Esophagus muscularis mucosa (tissue), 4 donors: ENCODE results near the gene PROCA1. TPM values are rescaled to one million over a fixed set of nuclear protein-coding genes. Genes with fewer than 3 reads are reported as not detected.
"Not testable (repeated sequence)": the region's sequence is repeated elsewhere in the genome, so short reads cannot be mapped to it uniquely, and the experiment has no call there.

Source experiments
- DNase-seq: peaks from one replicate; pipeline ENCODE4 v3.0.0-alpha.2; 2017; ENCODE audit errors: extremely low spot score
- H3K27ac ChIP-seq, 4 donors: fragments of 200-600 bp; sonication (generic); replicated peaks in 1 of 4; 1 replicate in 3 of 4; 2 replicates in 1 of 4; pipeline ENCODE4 v1.5.1; 2016 to 2019; ENCODE audit warnings: mild to moderate bottlenecking in 1 of 4
- H3K27me3 ChIP-seq, 4 donors: fragments of 200-600 bp; sonication (generic); one replicate each; pipeline versions ENCODE4 v1.5.1 to v1.6.0; 2016 to 2019
- H3K36me3 ChIP-seq, 4 donors: fragments of 200-600 bp; sonication (generic); one replicate each; pipeline ENCODE4 v1.5.1; 2016 to 2019
- H3K4me1 ChIP-seq, 4 donors: fragments of 200-600 bp; sonication (generic); one replicate each; pipeline ENCODE4 v1.5.1; 2016 to 2019
- H3K4me3 ChIP-seq, 4 donors: fragments of 200-600 bp; sonication (generic); 1 replicate in 2 of 4; 2 replicates in 2 of 4; pipeline ENCODE4 v1.5.1; 2016 to 2019; ENCODE audit warnings: mild to moderate bottlenecking in 4 of 4, moderate library complexity in 1 of 4
- H3K9me3 ChIP-seq, 4 donors: fragments of 200-600 bp; sonication (generic); 1 replicate in 3 of 4; 2 replicates in 1 of 4; pipeline ENCODE4 v1.5.1; 2016 to 2019
- EP300 ChIP-seq: sonication (generic); formaldehyde crosslinking; IDR thresholded peaks from one replicate; pipeline ENCODE4 v1.6.1; 2017; ENCODE audit warnings: antibody characterized with exemption
- POLR2A ChIP-seq: fragments of 450-650 bp; IDR thresholded peaks from one replicate; pipeline ENCODE4 v1.6.1; 2017; ENCODE audit warnings: antibody characterized with exemption, moderate library complexity, mild to moderate bottlenecking, low read depth
- POLR2AphosphoS5 ChIP-seq, 2 donors: sonication (generic); formaldehyde crosslinking; IDR thresholded peaks; one replicate each; pipeline ENCODE4 v1.6.1; 2017; ENCODE audit warnings: antibody characterized with exemption in 2 of 2
- WGBS: methylation state at CpG from one replicate; pipeline ENCODE4 v1.1.5; 2018; 5-methylcytosine and 5-hydroxymethylcytosine counted together
- intact Hi-C: fragments of 100-400 bp; cut with DNase I; formaldehyde crosslinking; loops from one replicate; pipeline ENCODE4 v1.15.1; 2023
- total RNA-seq, 4 donors: library from RNA; depleted of rRNA; stranded (reverse); fragments of >200 nt; gene quantifications; one replicate each; pipeline versions ENCODE4 v1.1.0 to v1.2.1, GENCODE V29; 2016
- TF ChIP-seq, protein P1 (sequence below), 3 experiments: fragments of 200-600 bp in 2 of 3; fragments of 450-650 bp in 1 of 3; sonication (generic) in 2 of 3; IDR thresholded peaks; one replicate each; pipeline ENCODE4 v1.5.1; 2017 to 2019; ENCODE audit warnings: antibody characterized with exemption in 3 of 3, mild to moderate bottlenecking in 2 of 3, moderate library complexity in 1 of 3

The PROCA1 gene
- total RNA-seq, 4 donors from 2014 or later, result 0.50 to 2.1 (median 0.85) TPM

DNA sequence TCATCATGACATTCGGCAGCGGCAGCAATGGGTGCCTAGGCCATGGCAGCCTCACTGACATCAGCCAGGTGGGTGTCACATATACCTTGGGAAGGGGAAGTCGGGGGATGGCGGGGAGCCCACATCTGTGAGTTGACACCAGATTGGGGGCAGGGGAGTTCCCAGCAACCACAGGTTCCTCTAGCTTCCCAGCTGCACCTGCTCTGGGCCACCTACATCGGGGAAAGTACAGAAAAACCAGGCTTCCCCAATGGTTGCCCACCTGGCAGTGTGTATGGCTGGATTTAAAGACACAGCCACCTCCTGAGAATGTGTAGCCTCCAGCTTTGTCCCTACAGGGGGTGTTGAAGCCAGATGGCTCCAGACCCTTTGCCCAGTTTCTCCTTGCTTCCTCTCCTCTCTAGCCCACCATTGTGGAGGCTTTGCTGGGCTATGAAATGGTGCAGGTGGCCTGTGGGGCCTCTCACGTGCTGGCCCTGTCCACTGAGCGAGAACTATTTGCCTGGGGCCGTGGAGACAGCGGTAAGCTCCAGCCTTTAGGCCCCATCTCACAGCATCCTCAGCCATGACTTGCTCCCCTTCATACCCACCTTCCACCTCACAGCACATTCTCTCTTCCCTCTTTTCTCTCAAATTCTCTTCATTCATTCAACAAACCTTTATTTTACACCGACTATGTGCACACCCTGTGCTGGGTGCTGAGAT, 27.1 kb upstream of the PROCA1 start:
- WGBS, result 79% methylated on average over 9 of the region's 10 CpGs
- intact Hi-C loops, result no loop called here
- H3K9me3 ChIP-seq, result no peaks in the 10 kb centered on the region
- H3K4me1 ChIP-seq, result peaks cover 6 to 13% (median 11%) of the 10 kb centered on the region in 4 donors
- no peak overlapping the region for H3K27ac ChIP-seq
- H3K27me3 ChIP-seq, result no peaks in the 10 kb centered on the region
- no peak overlapping the region for H3K4me3 ChIP-seq
- H3K36me3 ChIP-seq, result peaks cover 0 to 6% (median 0%) of the 10 kb centered on the region in 4 donors
- TF ChIP-seq, protein P1, sequence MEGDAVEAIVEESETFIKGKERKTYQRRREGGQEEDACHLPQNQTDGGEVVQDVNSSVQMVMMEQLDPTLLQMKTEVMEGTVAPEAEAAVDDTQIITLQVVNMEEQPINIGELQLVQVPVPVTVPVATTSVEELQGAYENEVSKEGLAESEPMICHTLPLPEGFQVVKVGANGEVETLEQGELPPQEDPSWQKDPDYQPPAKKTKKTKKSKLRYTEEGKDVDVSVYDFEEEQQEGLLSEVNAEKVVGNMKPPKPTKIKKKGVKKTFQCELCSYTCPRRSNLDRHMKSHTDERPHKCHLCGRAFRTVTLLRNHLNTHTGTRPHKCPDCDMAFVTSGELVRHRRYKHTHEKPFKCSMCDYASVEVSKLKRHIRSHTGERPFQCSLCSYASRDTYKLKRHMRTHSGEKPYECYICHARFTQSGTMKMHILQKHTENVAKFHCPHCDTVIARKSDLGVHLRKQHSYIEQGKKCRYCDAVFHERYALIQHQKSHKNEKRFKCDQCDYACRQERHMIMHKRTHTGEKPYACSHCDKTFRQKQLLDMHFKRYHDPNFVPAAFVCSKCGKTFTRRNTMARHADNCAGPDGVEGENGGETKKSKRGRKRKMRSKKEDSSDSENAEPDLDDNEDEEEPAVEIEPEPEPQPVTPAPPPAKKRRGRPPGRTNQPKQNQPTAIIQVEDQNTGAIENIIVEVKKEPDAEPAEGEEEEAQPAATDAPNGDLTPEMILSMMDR (IDR thresholded peaks at IDR 0.05), result no peak
- TF ChIP-seq POLR2A (no peak), EP300 (no peak), POLR2AphosphoS5 (IDR thresholded peaks at IDR 0.05) (no peak)
- DNase-seq, result no peak

DNA sequence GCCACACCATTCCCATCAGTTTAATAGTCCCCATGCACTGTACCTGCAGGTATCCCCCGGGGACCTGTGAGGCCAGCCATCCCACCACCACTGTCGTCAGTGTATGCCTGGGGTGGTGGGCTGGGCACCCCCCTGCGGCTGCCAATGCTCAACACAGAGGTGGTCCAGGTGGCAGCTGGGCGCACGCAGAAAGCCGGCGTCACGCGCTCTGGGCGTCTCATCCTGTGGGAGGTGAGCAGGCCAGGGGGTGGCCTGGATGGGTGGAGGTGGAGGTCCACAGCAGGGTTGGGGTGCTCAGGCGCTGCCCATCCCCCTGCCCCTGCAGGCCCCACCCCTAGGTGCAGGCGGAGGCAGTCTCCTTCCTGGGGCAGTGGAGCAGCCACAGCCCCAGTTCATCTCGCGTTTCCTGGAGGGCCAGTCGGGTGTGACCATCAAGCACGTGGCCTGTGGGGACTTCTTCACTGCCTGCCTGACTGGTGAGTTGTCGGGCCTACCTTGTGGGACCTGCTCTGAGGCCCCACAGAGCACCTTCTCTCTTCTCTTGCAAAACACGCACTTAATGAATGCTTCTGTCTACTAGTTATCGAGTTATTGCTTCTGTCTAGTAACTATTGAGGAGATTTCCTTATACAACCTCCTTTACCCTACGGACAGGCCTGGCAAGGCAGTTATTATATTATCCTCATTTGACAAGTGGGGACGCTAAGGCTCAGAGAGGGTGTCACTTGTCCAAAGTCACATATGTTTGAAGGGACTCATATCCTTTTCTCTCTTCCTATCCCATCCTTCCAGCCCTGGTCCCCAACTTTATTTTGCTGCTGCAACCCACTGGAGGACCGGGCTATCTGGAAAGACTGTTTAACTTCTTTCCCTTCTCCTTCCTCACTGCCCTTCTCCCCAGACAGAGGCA, 26.3 kb upstream of the PROCA1 start:
- H3K4me1 ChIP-seq, result peaks cover 1 to 7% (median 5%) of the 10 kb centered on the region in 4 donors
- intact Hi-C loops, result no loop called here

DNA sequence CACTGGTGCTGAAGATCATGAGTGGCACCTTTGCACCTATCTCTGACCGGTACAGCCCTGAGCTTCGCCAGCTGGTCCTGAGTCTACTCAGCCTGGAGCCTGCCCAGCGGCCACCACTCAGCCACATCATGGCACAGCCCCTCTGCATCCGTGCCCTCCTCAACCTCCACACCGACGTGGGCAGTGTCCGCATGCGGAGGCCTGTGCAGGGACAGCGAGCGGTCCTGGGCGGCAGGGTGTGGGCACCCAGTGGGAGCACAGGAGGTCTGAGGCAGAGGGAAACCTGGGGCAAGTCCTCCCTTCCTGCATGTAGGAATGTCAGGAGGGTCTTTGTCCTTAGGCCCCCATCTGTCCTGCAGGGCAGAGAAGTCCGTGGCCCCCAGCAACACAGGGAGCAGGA, 25.6 kb upstream of the PROCA1 start:
- no peak overlapping the region for H3K4me3 ChIP-seq
- WGBS, result 100% methylated on average over 1 of the region's 12 CpGs
- no peak for TF ChIP-seq POLR2AphosphoS5 (IDR thresholded peaks at IDR 0.05)
- TF ChIP-seq POLR2A, result no peak
- H3K36me3 ChIP-seq, result peaks cover 0 to 6% (median 0%) of the 10 kb centered on the region in 4 donors
- no peak for DNase-seq
- intact Hi-C loops, result no loop called here
- no peaks in the 10 kb centered on the region for H3K27me3 ChIP-seq
- no peaks in the 10 kb centered on the region for H3K4me1 ChIP-seq
- H3K27ac ChIP-seq, result no peak overlapping the region
- H3K9me3 ChIP-seq, result no peaks in the 10 kb centered on the region

More for the DNA sequence above, 26.3 kb upstream of the PROCA1 start:
- WGBS, result 82% methylated on average over 10 of the region's 22 CpGs
- Histone ChIP-seq H3K27me3 (no peaks in the 10 kb centered on the region), H3K9me3 (no peaks in the 10 kb centered on the region), H3K27ac (no peak overlapping the region), H3K4me3 (no peak overlapping the region), H3K36me3 (peaks cover 0 to 6% (median 0%) of the 10 kb centered on the region in 4 donors)
- TF ChIP-seq POLR2AphosphoS5 (IDR thresholded peaks at IDR 0.05) (no peak), POLR2A (no peak), EP300 (no peak)
- TF ChIP-seq, protein P1 (IDR thresholded peaks at IDR 0.05), result no peak
- no peak for DNase-seq

DNA sequence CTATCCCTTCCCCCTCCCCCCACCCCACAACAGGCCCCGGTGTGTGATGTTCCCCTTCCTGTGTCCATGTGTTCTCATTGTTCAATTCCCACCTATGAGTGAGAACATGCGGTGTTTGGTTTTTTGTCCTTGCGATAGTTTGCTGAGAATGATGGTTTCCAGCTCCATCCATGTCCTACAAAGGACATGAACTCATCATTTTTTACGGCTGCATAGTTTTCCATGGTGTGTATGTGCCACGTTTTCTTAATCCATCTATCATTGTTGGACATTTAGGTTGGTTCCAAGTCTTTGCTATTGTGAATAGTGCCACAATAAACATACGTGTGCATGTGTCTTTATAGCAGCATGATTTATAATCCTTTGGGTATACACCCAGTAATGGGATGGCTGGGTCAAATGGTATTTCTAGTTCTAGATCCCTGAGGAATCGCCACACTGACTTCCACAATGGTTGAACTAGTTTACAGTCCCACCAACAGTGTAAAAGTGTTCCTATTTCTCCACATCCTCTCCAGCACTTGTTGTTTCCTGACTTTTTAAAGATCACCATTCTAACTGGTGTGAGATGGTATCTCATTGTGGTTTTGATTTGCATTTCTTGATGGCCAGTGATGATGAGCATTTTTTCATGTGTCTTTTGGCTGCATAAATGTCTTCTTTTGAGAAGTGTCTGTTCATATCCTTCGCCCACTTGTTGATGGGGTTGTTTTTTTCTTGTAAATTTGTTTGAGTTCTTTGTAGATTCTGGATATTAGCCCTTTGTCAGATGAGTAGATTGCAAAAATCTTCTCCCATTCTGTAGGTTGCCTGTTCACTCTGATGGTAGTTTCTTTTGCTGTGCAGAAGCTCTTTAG, 24.5 kb upstream of the PROCA1 start:
- H3K27me3 ChIP-seq, H3K36me3 ChIP-seq, H3K4me1 ChIP-seq, H3K9me3 ChIP-seq, intact Hi-C loops, H3K4me3 ChIP-seq, DNase-seq, H3K27ac ChIP-seq: not testable (repeated sequence)
- WGBS, result 91% methylated on average over 8 of the region's 8 CpGs

DNA sequence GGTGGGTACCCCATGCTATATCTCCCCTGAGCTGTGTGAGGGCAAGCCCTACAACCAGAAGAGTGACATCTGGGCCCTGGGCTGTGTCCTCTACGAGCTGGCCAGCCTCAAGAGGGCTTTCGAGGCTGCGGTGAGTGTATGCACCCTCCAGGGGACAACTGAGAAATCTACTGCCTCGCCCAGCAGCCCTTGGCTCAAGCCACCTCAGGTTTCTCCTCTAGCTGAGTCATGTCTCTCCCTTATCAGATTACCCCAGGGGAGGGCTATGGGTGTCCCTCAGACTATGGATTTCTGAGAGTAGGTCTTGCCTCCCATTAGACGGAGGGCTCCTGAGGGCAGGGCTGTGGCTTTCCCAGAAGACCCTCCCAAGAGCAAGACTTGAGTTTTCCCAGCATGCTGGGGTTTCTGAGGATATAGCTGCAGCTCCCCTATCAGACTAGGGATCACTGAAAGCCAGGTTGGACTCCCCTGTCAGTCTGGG, 23.6 kb upstream of the PROCA1 start:
- Histone ChIP-seq H3K27me3 (no peaks in the 10 kb centered on the region), H3K36me3 (peaks cover 0 to 6% (median 0%) of the 10 kb centered on the region in 4 donors), H3K27ac (no peak overlapping the region), H3K9me3 (no peaks in the 10 kb centered on the region), H3K4me3 (no peak overlapping the region), H3K4me1 (no peaks in the 10 kb centered on the region)
- WGBS, result 88% methylated on average over 5 of the region's 5 CpGs
- TF ChIP-seq EP300 (no peak), POLR2A (no peak), POLR2AphosphoS5 (IDR thresholded peaks at IDR 0.05) (no peak)
- TF ChIP-seq, protein P1 (IDR thresholded peaks at IDR 0.05), result no peak
- no peak for DNase-seq
- intact Hi-C loops, result no loop called here
